Transverse colon (tissue), 4 donors: ENCODE measurements around the gene TOP1. TPM values are rescaled to one million over a fixed set of nuclear protein-coding genes. Genes with fewer than 3 reads are reported as not detected.

ENCODE experiments used
- DNase-seq: peaks from one replicate; pipeline ENCODE4 v3.0.0-alpha.2; 2019
- H3K27ac ChIP-seq, 4 donors: fragments of 200-600 bp; sonication (generic); 2 replicates each; pipeline ENCODE4 v1.5.1; 2016 to 2018; ENCODE audit warnings: inconsistent platforms in 4 of 4
- H3K27me3 ChIP-seq: fragments of 200-600 bp; sonication (generic); 2 replicates; pipeline ENCODE4 v1.5.1; 2017; ENCODE audit warnings: inconsistent platforms
- H3K36me3 ChIP-seq, 4 donors: fragments of 200-600 bp; sonication (generic); 2 replicates each; pipeline ENCODE4 v1.5.1; 2017 to 2019; ENCODE audit warnings: inconsistent platforms in 4 of 4
- H3K4me1 ChIP-seq, 4 donors: fragments of 200-600 bp; sonication (generic); 2 replicates each; pipeline ENCODE4 v1.5.1; 2017 to 2020; ENCODE audit warnings: inconsistent platforms in 4 of 4
- H3K4me3 ChIP-seq, 4 donors: fragments of 200-600 bp; sonication (generic); 1 replicate in 1 of 4; 2 replicates in 3 of 4; pipeline versions ENCODE4 v1.5.1 to v1.6.1; 2017 to 2019; ENCODE audit warnings: inconsistent platforms in 4 of 4
- H3K9me3 ChIP-seq, 2 donors: fragments of 200-600 bp; sonication (generic); 2 replicates each; pipeline ENCODE4 v1.5.1; 2017 to 2019; ENCODE audit warnings: inconsistent platforms in 2 of 2
- CTCF ChIP-seq, 5 experiments: fragments of 200-600 bp in 3 of 5; fragments of 450-650 bp in 2 of 5; sonication (generic) in 3 of 5; IDR thresholded peaks; 1 replicate in 2 of 5; 2 replicates in 3 of 5; pipeline ENCODE4 v1.5.1; 2016 to 2017; ENCODE audit warnings: antibody characterized with exemption in 5 of 5, inconsistent platforms in 3 of 5, mild to moderate bottlenecking in 2 of 5, moderate library complexity in 1 of 5
- EP300 ChIP-seq: sonication (generic); formaldehyde crosslinking; IDR thresholded peaks from one replicate; pipeline ENCODE4 v1.6.1; 2017; ENCODE audit warnings: antibody characterized with exemption, low read depth
- POLR2A ChIP-seq: fragments of 450-650 bp; IDR thresholded peaks from one replicate; pipeline ENCODE4 v1.6.1; 2016; ENCODE audit warnings: antibody characterized with exemption, mild to moderate bottlenecking, moderate library complexity
- POLR2AphosphoS5 ChIP-seq, 3 donors: sonication (generic); formaldehyde crosslinking; IDR thresholded peaks; one replicate each; pipeline ENCODE4 v1.6.1; 2016; ENCODE audit warnings: antibody characterized with exemption in 3 of 3
- WGBS, 2 donors: methylation state at CpG; one replicate each; pipeline ENCODE4 v1.1.5; 2018; ENCODE audit warnings: low coverage in 1 of 2; 5-methylcytosine and 5-hydroxymethylcytosine counted together
- in situ Hi-C, 4 donors: fragments of 200-750 bp; cut with MboI; loops; one replicate each; pipeline versions ENCODE4 v1.15.0 to v1.15.1; 2017; ENCODE audit warnings: low sequenced_read_pairs in 3 of 4, low pct_ligation_motif_present in 1 of 4, low pct_unique_long_range_greater_than_20kb in 1 of 4
- intact Hi-C: fragments of 100-400 bp; cut with DNase I; formaldehyde crosslinking; loops from one replicate; pipeline ENCODE4 v1.15.1; 2023; ENCODE audit warnings: low total_unique reads
- total RNA-seq, 4 donors: library from RNA; depleted of rRNA; stranded (reverse); fragments of >200 nt; gene quantifications; one replicate each; pipeline ENCODE4 v1.1.0, GENCODE V29; 2016

The TOP1 gene
- total RNA-seq, 4 donors from 2014 or later: 29.6 to 52.3 (median 36.9) TPM

GRCh38 chr20:41141153-41141815 lies 112.7 kb downstream of the TOP1 start:
- in situ Hi-C loops (no loop called here), intact Hi-C loops (no loop called here)
- Histone ChIP-seq H3K4me1 (peaks cover 15 to 70% (median 33%) of the 10 kb centered on the region in 4 donors), H3K4me3 (no peak overlapping the region), H3K27me3 (no peaks in the 10 kb centered on the region), H3K9me3 (no peaks in the 10 kb centered on the region), H3K36me3 (no peaks in the 10 kb centered on the region), H3K27ac (peak overlapping the region; percentile 34 to 98 (median 50))
- 71 to 87% methylated on average over 2 to 8 of the region's 8 CpGs for WGBS, 2 donors
- TF ChIP-seq POLR2AphosphoS5 (IDR thresholded peaks at IDR 0.05) (no peak), EP300 (no peak), POLR2A (no peak), CTCF (IDR thresholded peaks at IDR 0.05) (no peak)
- DNase-seq: peak; percentile 20

GRCh38 chr20:41142245-41142644 lies 113.6 kb downstream of the TOP1 start:
- H3K9me3 ChIP-seq: no peaks in the 10 kb centered on the region
- 81% methylated on average over 4 of the region's 4 CpGs; no CpG with 5 or more reads in 1 of the 2 donors for WGBS, 2 donors
- in situ Hi-C loops: no loop called here
- no peak overlapping the region for H3K4me3 ChIP-seq
- H3K4me1 ChIP-seq: peaks cover 15 to 75% (median 30%) of the 10 kb centered on the region in 4 donors
- no peaks in the 10 kb centered on the region for H3K27me3 ChIP-seq
- peak; percentile 10 for DNase-seq
- no peaks in the 10 kb centered on the region for H3K36me3 ChIP-seq
- TF ChIP-seq EP300 (no peak), POLR2AphosphoS5 (IDR thresholded peaks at IDR 0.05) (no peak), CTCF (IDR thresholded peaks at IDR 0.05) (no peak), POLR2A (no peak)
- H3K27ac ChIP-seq: peak overlapping the region; percentile 34 to 98 (median 50)
- intact Hi-C loops: no loop called here

- no peak overlapping the region for H3K4me3 ChIP-seq
- H3K27ac ChIP-seq: peak overlapping the region in 1 of 4 donors; percentile 48
- DNase-seq: peak; percentile 25
- 71 to 80% methylated on average over 1 to 5 of the region's 5 CpGs for WGBS, 2 donors
- in situ Hi-C loops (no loop called here), intact Hi-C loops (no loop called here)
- H3K4me1 ChIP-seq: peaks cover 20 to 81% (median 32%) of the 10 kb centered on the region in 4 donors
- H3K9me3 ChIP-seq: no peaks in the 10 kb centered on the region
- H3K36me3 ChIP-seq: no peaks in the 10 kb centered on the region
- TF ChIP-seq POLR2AphosphoS5 (IDR thresholded peaks at IDR 0.05) (no peak), POLR2A (no peak), EP300 (no peak), CTCF (IDR thresholded peaks at IDR 0.05) (no peak)
- no peaks in the 10 kb centered on the region for H3K27me3 ChIP-seq
Observed at GRCh38 chr20:41142919-41143318, 114.3 kb downstream of the TOP1 start.

- peaks cover 20 to 81% (median 30%) of the 10 kb centered on the region in 4 donors for H3K4me1 ChIP-seq
- no peaks in the 10 kb centered on the region for H3K27me3 ChIP-seq
- H3K36me3 ChIP-seq: no peaks in the 10 kb centered on the region
- peak; percentile 4 for DNase-seq
- 69 to 79% methylated on average over 2 of the region's 2 CpGs for WGBS, 2 donors
- H3K9me3 ChIP-seq: no peaks in the 10 kb centered on the region
- intact Hi-C loops: no loop called here
- in situ Hi-C loops: no loop called here
- H3K4me3 ChIP-seq: no peak overlapping the region
- H3K27ac ChIP-seq: peak overlapping the region in 1 of 4 donors; percentile 48
- TF ChIP-seq EP300: no peak
- no peak for TF ChIP-seq POLR2A
- no peak for TF ChIP-seq CTCF (IDR thresholded peaks at IDR 0.05)
- TF ChIP-seq POLR2AphosphoS5 (IDR thresholded peaks at IDR 0.05): no peak
Observed at GRCh38 chr20:41143354-41143753, 114.7 kb downstream of the TOP1 start.
